ENCODE measurements around the gene PPP1R14D.
"Not testable (repeated sequence)": the region's sequence is repeated elsewhere in the genome, so short reads cannot be mapped to it uniquely, and the experiment has no call there.

Gene PPP1R14D

GRCh38 chr15:40871749-40872617 lies 43.5 kb upstream of the PPP1R14D start:
- FAIRE-seq: no peak
- peak; percentile 9 for DNase-seq (ENCODE audit: insufficient read length, low spot score)

DNA sequence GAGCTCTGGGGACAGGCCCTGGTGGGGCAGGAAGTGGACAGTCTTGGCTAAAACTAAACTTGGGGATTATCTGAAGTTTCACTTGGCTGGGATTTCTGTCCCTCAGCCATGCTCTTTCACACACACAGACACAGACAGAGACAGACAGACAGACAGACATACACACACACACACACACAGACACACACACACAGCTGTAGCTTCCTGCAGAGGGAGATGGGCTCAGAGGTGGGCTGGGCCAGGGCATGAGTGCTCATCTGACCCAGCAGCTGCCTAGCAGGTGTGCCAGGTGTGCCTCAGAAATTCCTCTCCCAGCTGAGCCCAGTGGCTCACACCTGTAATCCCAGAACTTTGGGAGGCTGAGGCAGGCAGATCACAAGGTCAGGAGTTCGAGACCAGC lies 42.2 kb upstream of the PPP1R14D start:
- DNase-seq (ENCODE audit: insufficient read length, low spot score) (no peak), FAIRE-seq (no peak)
- TF ChIP-seq, protein P1, sequence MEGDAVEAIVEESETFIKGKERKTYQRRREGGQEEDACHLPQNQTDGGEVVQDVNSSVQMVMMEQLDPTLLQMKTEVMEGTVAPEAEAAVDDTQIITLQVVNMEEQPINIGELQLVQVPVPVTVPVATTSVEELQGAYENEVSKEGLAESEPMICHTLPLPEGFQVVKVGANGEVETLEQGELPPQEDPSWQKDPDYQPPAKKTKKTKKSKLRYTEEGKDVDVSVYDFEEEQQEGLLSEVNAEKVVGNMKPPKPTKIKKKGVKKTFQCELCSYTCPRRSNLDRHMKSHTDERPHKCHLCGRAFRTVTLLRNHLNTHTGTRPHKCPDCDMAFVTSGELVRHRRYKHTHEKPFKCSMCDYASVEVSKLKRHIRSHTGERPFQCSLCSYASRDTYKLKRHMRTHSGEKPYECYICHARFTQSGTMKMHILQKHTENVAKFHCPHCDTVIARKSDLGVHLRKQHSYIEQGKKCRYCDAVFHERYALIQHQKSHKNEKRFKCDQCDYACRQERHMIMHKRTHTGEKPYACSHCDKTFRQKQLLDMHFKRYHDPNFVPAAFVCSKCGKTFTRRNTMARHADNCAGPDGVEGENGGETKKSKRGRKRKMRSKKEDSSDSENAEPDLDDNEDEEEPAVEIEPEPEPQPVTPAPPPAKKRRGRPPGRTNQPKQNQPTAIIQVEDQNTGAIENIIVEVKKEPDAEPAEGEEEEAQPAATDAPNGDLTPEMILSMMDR (IDR thresholded peaks at IDR 0.05; ENCODE audit: insufficient read depth, missing control alignments): no peak

More at GRCh38 chr15:40871749-40872617, 43.5 kb upstream of the PPP1R14D start:
- TF ChIP-seq, protein P1 (IDR thresholded peaks at IDR 0.05; ENCODE audit: insufficient read depth, missing control alignments): no peak

GRCh38 chr15:40869686-40870085 lies 41.2 kb upstream of the PPP1R14D start:
- FAIRE-seq: no peak
- DNase-seq (ENCODE audit: insufficient read length, low spot score): no peak
- TF ChIP-seq, protein P1 (IDR thresholded peaks at IDR 0.05; ENCODE audit: insufficient read depth, missing control alignments): no peak

DNA sequence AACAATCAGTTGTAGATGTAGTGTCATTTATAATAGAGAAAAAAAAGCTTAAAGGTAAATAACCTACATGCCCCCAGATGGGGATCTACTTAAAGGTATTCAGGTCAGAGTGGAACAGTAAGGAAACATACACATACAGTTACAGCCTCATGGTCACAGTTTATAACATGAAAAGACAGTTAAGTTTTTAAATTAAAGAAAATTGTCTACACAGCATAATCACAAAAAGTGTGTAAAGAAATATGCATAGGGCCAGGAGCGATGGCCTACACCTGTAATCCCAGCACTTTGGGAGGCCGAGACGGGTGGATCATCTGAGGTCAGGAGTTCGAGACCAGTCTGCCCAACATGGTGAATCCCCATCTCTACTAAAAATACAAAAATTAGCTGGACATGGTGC lies 38.7 kb upstream of the PPP1R14D start:
- TF ChIP-seq, protein P1 (IDR thresholded peaks at IDR 0.05; ENCODE audit: insufficient read depth, missing control alignments): no peak
- DNase-seq (ENCODE audit: insufficient read length, low spot score) (no peak), FAIRE-seq (no peak)

- DNase-seq (ENCODE audit: insufficient read length, low spot score) (no peak), FAIRE-seq (no peak)
- TF ChIP-seq, protein P1 (IDR thresholded peaks at IDR 0.05; ENCODE audit: insufficient read depth, missing control alignments): no peak
Observed at GRCh38 chr15:40863660-40864270, 35.3 kb upstream of the PPP1R14D start.

DNA sequence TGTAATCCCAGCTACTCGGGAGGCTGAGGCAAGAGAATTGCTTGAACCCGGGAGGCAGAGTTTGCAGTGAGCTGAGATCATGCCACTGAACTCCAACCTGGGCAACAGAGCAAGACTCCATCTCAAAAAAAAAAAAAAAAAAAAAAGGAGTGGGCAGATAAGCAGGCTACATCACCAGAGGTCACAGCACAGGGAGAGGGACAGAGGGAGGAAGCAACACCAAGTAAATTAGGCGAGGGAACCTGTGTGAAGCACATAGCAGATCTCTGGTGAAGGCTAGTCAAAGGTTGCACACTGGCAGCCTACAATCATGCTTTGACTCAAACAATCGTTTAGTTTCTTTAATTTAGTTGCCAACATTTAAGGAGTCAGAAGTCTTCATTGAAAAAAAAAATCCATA lies 32.6 kb upstream of the PPP1R14D start:
- not testable (repeated sequence) for DNase-seq (ENCODE audit: insufficient read length, low spot score); FAIRE-seq

DNA sequence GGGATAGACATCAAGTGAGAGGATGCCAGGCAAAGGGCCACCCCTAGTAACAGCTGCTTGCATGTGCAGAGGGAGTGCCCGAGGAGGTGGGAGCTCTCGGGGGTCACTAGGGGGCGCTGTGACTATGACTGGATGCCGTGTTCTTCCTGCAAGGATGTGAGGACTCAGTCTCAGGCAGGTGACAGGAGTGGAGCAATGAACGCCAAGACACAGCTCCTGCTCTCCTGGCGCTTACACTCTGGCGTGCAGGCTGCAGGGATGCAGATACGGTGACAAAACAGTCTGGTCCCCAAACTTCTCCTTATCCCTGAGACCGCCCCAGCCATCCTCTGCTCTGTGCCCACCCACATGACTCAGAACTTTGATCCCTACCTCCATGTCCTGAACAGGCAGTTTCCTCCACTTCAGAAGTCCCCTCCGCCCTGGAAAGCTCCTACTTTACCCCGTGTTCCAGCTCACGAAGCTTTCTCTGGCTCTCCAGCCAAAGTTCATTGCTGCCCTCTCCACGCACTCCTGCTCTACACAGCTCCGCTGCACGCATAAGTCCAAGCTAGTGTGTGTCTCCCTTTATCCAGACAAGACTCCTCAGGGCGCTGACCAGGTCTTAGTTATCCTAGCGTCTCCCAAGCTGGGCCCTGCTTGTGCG lies 30.8 kb upstream of the PPP1R14D start:
- FAIRE-seq (no peak), DNase-seq (ENCODE audit: insufficient read length, low spot score) (peak; percentile 73)
- TF ChIP-seq, protein P1 (IDR thresholded peaks at IDR 0.05; ENCODE audit: insufficient read depth, missing control alignments): peak; percentile 79
